Smooth muscle cell (in vitro differentiated cells): ENCODE data around the gene TRMT2B. TPM values are rescaled to one million over a fixed set of nuclear protein-coding genes. Genes with fewer than 3 reads are reported as not detected.

Experiments used
- DNase-seq: peaks from one replicate; lab custom pipeline; 2025; ENCODE audit not compliant: unreplicated experiment; lab: John Stamatoyannopoulos, UW
- H2AFZ ChIP-seq: fragments of 200-600 bp; sonication (generic); 2 replicates; pipeline ENCODE4 v1.6.0; 2016; ENCODE audit warnings: antibody characterized with exemption, low read depth, mild to moderate bottlenecking
- H3F3A ChIP-seq: fragments of 200-600 bp; sonication (generic); 2 replicates; pipeline ENCODE4 v1.6.0; 2017; ENCODE audit warnings: antibody characterized with exemption, low read depth
- H3K27ac ChIP-seq: fragments of 200-600 bp; sonication (generic); 2 replicates; pipeline ENCODE4 v1.5.1; 2016; ENCODE audit warnings: low read depth, mild to moderate bottlenecking
- H3K27me3 ChIP-seq: fragments of 200-600 bp; sonication (generic); 2 replicates; pipeline ENCODE4 v1.6.1; 2016; ENCODE audit warnings: low read depth, mild to moderate bottlenecking
- H3K36me3 ChIP-seq: fragments of 200-600 bp; sonication (generic); 2 replicates; pipeline ENCODE4 v1.5.1; 2016; ENCODE audit warnings: low read depth
- H3K4me1 ChIP-seq: fragments of 200-600 bp; sonication (generic); 2 replicates; pipeline ENCODE4 v1.5.1; 2016; ENCODE audit warnings: low read depth
- H3K4me2 ChIP-seq: fragments of 200-600 bp; sonication (generic); 2 replicates; pipeline ENCODE4 v1.6.0; 2016; ENCODE audit warnings: mild to moderate bottlenecking
- H3K4me3 ChIP-seq: fragments of 200-600 bp; sonication (generic); 2 replicates; pipeline ENCODE4 v1.5.1; 2016; ENCODE audit warnings: mild to moderate bottlenecking
- H3K79me2 ChIP-seq: fragments of 200-600 bp; sonication (generic); 2 replicates; pipeline ENCODE4 v1.6.0; 2016; ENCODE audit warnings: low read depth, mild to moderate bottlenecking
- H3K9ac ChIP-seq: fragments of 200-600 bp; sonication (generic); 2 replicates; pipeline ENCODE4 v1.6.0; 2016; ENCODE audit warnings: low read depth
- H3K9me3 ChIP-seq: fragments of 200-600 bp; sonication (generic); replicated peaks from 2 replicates; pipeline ENCODE4 v1.5.1; 2016; ENCODE audit warnings: low read depth
- H4K20me1 ChIP-seq: fragments of 200-600 bp; sonication (generic); 2 replicates; pipeline ENCODE4 v1.6.0; 2016; ENCODE audit warnings: low read depth
- WGBS: methylation state at CpG from one replicate; pipeline ENCODE4 v1.1.7; 2016; ENCODE audit warnings: low lambda C conversion rate; 5-methylcytosine and 5-hydroxymethylcytosine counted together
- polyA plus RNA-seq: library from polyadenylated mRNA; unstranded; fragments of >200 nt; fragmentation: Nextera tagmentation; extraction: Ambion mirVana; gene quantifications from 2 replicates; pipeline ENCODE4 v1.2.1, GENCODE V29; 2016
- total RNA-seq: library from RNA; depleted of rRNA; stranded (reverse); fragments of >200 nt; gene quantifications from 2 replicates; pipeline ENCODE4 v1.2.3, GENCODE V29; 2014
- TF ChIP-seq, protein P1 (sequence below): fragments of 200-600 bp; sonication (generic); IDR thresholded peaks from 2 replicates; pipeline ENCODE4 v1.5.1; 2017; ENCODE audit warnings: borderline replicate concordance, mild to moderate bottlenecking, antibody characterized with exemption; ENCODE audit not compliant: insufficient read depth, poor library complexity, severe bottlenecking

The TRMT2B gene
- total and polyA plus RNA-seq, 2 experiments from 2014 or later, result 3.0 to 3.4 TPM

GRCh38 chrX:101081231-101081630 is 29.3 kb upstream of the TRMT2B start:
- Histone ChIP-seq H3K4me1 (no peaks in the 10 kb centered on the region), H3K79me2 (no peaks in the 10 kb centered on the region), H3K36me3 (no peaks in the 10 kb centered on the region), H3K9me3 (no peaks in the 10 kb centered on the region), H4K20me1 (no peaks in the 10 kb centered on the region), H2AFZ (no peak overlapping the region), H3F3A (no peaks in the 10 kb centered on the region), H3K4me2 (no peak overlapping the region), H3K9ac (no peak overlapping the region), H3K27me3 (no peaks in the 10 kb centered on the region), H3K4me3 (no peak overlapping the region), H3K27ac (no peak overlapping the region)
- no peak for DNase-seq
- TF ChIP-seq, protein P1, sequence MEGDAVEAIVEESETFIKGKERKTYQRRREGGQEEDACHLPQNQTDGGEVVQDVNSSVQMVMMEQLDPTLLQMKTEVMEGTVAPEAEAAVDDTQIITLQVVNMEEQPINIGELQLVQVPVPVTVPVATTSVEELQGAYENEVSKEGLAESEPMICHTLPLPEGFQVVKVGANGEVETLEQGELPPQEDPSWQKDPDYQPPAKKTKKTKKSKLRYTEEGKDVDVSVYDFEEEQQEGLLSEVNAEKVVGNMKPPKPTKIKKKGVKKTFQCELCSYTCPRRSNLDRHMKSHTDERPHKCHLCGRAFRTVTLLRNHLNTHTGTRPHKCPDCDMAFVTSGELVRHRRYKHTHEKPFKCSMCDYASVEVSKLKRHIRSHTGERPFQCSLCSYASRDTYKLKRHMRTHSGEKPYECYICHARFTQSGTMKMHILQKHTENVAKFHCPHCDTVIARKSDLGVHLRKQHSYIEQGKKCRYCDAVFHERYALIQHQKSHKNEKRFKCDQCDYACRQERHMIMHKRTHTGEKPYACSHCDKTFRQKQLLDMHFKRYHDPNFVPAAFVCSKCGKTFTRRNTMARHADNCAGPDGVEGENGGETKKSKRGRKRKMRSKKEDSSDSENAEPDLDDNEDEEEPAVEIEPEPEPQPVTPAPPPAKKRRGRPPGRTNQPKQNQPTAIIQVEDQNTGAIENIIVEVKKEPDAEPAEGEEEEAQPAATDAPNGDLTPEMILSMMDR, result no peak
- WGBS, result 78% methylated on average over 3 of the region's 3 CpGs

DNA sequence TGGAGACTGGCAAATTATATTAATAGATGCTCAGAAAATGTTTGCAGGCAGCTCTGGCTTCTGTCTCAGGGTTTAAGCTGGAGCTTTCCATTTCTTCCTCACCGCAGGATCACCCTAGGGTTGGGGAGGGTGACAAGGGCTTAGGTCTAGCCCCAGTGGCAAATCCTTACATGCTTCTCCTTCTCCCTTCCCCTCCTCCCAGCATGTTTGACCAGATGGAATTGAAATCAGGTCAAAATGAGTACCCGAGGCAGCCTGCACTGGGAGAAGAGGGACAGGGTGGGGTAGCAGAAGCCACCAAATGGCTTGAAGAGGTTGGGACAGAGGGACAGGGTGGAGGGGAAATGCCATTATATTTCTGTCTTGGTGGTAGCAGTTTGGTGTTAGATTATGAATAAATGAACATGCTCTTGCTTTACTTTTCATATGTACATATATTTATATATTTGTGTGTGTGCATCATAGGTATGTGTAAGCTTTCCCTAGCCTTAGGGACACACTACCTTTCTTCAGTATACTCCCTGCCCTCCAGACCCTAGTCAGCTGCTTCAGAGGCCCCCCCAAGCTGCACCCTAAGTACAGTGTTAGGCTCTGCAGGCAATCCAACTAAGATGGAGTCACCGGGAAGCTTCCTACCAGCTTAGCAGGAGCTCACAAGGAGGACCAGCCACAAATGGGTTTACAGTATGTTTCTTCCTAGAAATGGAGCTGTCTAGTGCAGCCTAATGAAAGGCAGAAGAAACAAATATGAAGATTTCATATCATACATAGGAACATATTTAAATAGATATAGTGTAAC is 28.6 kb upstream of the TRMT2B start:
- TF ChIP-seq, protein P1, result no peak
- Histone ChIP-seq H3K9ac (no peak overlapping the region), H3K36me3 (no peaks in the 10 kb centered on the region), H3K4me3 (no peak overlapping the region), H3K9me3 (no peaks in the 10 kb centered on the region), H3K27me3 (no peaks in the 10 kb centered on the region), H2AFZ (no peak overlapping the region), H3K4me2 (no peak overlapping the region), H3K79me2 (no peaks in the 10 kb centered on the region), H3K4me1 (no peaks in the 10 kb centered on the region), H3K27ac (no peak overlapping the region), H3F3A (no peaks in the 10 kb centered on the region), H4K20me1 (no peaks in the 10 kb centered on the region)
- DNase-seq, result no peak
- 82% methylated on average over 3 of the region's 3 CpGs for WGBS

DNA sequence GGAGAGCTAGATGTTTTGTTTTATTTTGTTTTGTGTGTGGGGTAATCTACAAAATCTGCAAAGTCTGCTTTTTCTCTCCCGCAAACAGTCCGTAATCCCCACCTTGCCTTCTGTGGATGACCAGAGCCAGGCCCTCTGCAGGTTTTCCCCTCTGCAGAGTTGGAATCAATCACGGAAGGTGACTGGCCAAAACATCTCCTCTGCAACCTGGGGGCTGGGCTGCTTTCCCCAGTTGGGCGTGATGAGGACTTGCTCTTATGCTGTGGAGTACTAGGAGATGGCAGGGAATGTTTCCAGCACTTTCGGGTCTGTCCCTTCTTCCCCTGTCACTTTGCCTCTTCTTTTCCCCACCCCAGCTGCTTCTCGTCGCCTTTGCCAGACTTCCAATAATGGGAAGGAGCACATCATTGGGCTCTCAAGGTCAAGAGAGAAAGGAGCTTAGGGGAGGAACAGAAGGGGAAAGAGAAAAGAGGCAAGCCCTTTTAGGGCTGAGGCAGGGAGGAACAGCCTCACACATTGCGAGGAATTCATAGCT is 27.9 kb upstream of the TRMT2B start:
- no peak overlapping the region for H3K9ac ChIP-seq
- H3K9me3 ChIP-seq, result no peaks in the 10 kb centered on the region
- DNase-seq, result no peak
- H2AFZ ChIP-seq, result no peak overlapping the region
- H4K20me1 ChIP-seq, result no peaks in the 10 kb centered on the region
- no peaks in the 10 kb centered on the region for H3F3A ChIP-seq
- 60% methylated on average over 8 of the region's 8 CpGs for whole genome bisulfite sequencing
- TF ChIP-seq, protein P1, result no peak
- no peaks in the 10 kb centered on the region for H3K36me3 ChIP-seq
- H3K4me2 ChIP-seq, result peak overlapping the region; percentile 86
- H3K4me1 ChIP-seq, result no peaks in the 10 kb centered on the region
- no peaks in the 10 kb centered on the region for H3K79me2 ChIP-seq
- peak overlapping the region; percentile 50 for H3K4me3 ChIP-seq
- H3K27ac ChIP-seq, result no peak overlapping the region
- no peaks in the 10 kb centered on the region for H3K27me3 ChIP-seq
